C4-2B (cell line): ENCODE measurements around the gene TUBA3D.

ENCODE experiments used
- CTCF ChIP-seq: fragments of 450-650 bp; conservative IDR thresholded peaks from 2 replicates; pipeline ENCODE4 v1.5.1; 2017; ENCODE audit warnings: mild to moderate bottlenecking
- ZFX ChIP-seq: fragments of 450-650 bp; IDR thresholded peaks from 2 replicates; pipeline ENCODE4 v1.6.1; 2017

GRCh38 chr2:131521961-131522781 is 46.3 kb downstream of the TUBA3D start:
- no peak for TF ChIP-seq CTCF
- no peak for TF ChIP-seq ZFX
